ENCODE data around the gene AGAP1. TPM values are rescaled to one million over a fixed set of nuclear protein-coding genes. Genes with fewer than 3 reads are reported as not detected.

AGAP1 gene
- total and polyA plus RNA-seq, 4 donors = 2.0 to 8.5 (median 5.4) TPM

- H3K4me1 ChIP-seq (ENCODE audit: control insufficient read depth in 4 of 4, insufficient read depth in 4 of 4, low read length in 3 of 4) = no peaks in the 10 kb centered on the region
- no peaks in the 10 kb centered on the region for H3K9me3 ChIP-seq (ENCODE audit: control insufficient read depth in 4 of 4, low read length in 3 of 4)
- no peak overlapping the region for H3K9ac ChIP-seq (ENCODE audit: low read depth in 1 of 2, low read length in 2 of 2)
- TF ChIP-seq GABPA (IDR thresholded peaks at IDR 0.05 in 1 of 2, conservative IDR thresholded peaks at IDR 0.05 in 1 of 2) (no peak), FOXA1 (IDR thresholded peaks at IDR 0.05) (no peak), YY1 (IDR thresholded peaks at IDR 0.05) (no peak), FOXA2 (IDR thresholded peaks at IDR 0.05) (no peak), ZBTB33 (IDR thresholded peaks at IDR 0.05) (no peak), HNF4G (IDR thresholded peaks at IDR 0.05) (no peak), JUND (IDR thresholded peaks at IDR 0.05) (no peak), MAX (IDR thresholded peaks at IDR 0.05) (no peak), ATF3 (IDR thresholded peaks at IDR 0.05) (no peak), RAD21 (IDR thresholded peaks at IDR 0.05) (no peak), SP1 (IDR thresholded peaks at IDR 0.05) (no peak), REST (IDR thresholded peaks at IDR 0.05) (no peak), EGR1 (IDR thresholded peaks at IDR 0.05; ENCODE audit: low read depth in 2 of 2) (no peak)
- no peak overlapping the region for H3K27ac ChIP-seq (ENCODE audit: low read depth in 1 of 2, low read length in 2 of 2)
- no peaks in the 10 kb centered on the region for H3K27me3 ChIP-seq (ENCODE audit: control insufficient read depth in 4 of 4, insufficient read depth in 4 of 4, low read length in 3 of 4)
- WGBS = 92% methylated on average over 5 of the region's 5 CpGs
- no peak for DNase-seq (ENCODE audit: low spot score)
- no peaks in the 10 kb centered on the region for H3K36me3 ChIP-seq (ENCODE audit: control insufficient read depth in 4 of 4, insufficient read depth in 3 of 4, low read depth in 1 of 4, low read length in 3 of 4)
- H3K4me3 ChIP-seq (ENCODE audit: low read depth in 1 of 3, low read length in 3 of 3) = no peak overlapping the region
These were observed 502.6 kb downstream of the AGAP1 start for GRCh38 chr2:235996419-235996818.

- H3K27ac ChIP-seq (ENCODE audit: low read depth in 1 of 2, low read length in 2 of 2) = no peak overlapping the region
- TF ChIP-seq FOXA2 (IDR thresholded peaks at IDR 0.05) = no peak
- TF ChIP-seq ZBTB33 (IDR thresholded peaks at IDR 0.05) = no peak
- TF ChIP-seq JUND (IDR thresholded peaks at IDR 0.05) = no peak
- H3K9ac ChIP-seq (ENCODE audit: low read depth in 1 of 2, low read length in 2 of 2) = no peak overlapping the region
- H3K27me3 ChIP-seq (ENCODE audit: control insufficient read depth in 4 of 4, insufficient read depth in 4 of 4, low read length in 3 of 4) = no peaks in the 10 kb centered on the region
- H3K4me3 ChIP-seq (ENCODE audit: low read depth in 1 of 3, low read length in 3 of 3) = no peak overlapping the region
- H3K4me1 ChIP-seq (ENCODE audit: control insufficient read depth in 4 of 4, insufficient read depth in 4 of 4, low read length in 3 of 4) = no peaks in the 10 kb centered on the region
- 98% methylated on average over 2 of the region's 2 CpGs for WGBS
- DNase-seq (ENCODE audit: low spot score) = no peak
- no peaks in the 10 kb centered on the region for H3K9me3 ChIP-seq (ENCODE audit: control insufficient read depth in 4 of 4, low read length in 3 of 4)
- H3K36me3 ChIP-seq (ENCODE audit: control insufficient read depth in 4 of 4, insufficient read depth in 3 of 4, low read depth in 1 of 4, low read length in 3 of 4) = no peaks in the 10 kb centered on the region
These were observed 505.2 kb downstream of the AGAP1 start for GRCh38 chr2:235999011-235999410.

Measured in liver (tissue), 9 donors.